Breast epithelium (tissue), 4 donors: ENCODE data around the gene SYNGR1. TPM values are rescaled to one million over a fixed set of nuclear protein-coding genes. Genes with fewer than 3 reads are reported as not detected.

Source experiments
- DNase-seq, 2 donors: peaks; one replicate each; pipeline ENCODE4 v3.0.0-alpha.2; 2019; ENCODE audit warnings: low spot score in 2 of 2
- H3K27ac ChIP-seq, 2 donors: fragments of 200-600 bp; sonication (generic) in 1 of 2; one replicate each; pipeline ENCODE4 v1.5.1; 2016 to 2019; ENCODE audit warnings: mild to moderate bottlenecking in 1 of 2
- H3K27me3 ChIP-seq, 2 donors: fragments of 200-600 bp; sonication (generic) in 1 of 2; one replicate each; pipeline versions ENCODE4 v1.5.1 to v1.6.0; 2017 to 2019; ENCODE audit warnings: control low read depth in 1 of 2, mild to moderate bottlenecking in 1 of 2
- H3K36me3 ChIP-seq: fragments of 200-600 bp; one replicate; pipeline ENCODE4 v1.5.1; 2019
- H3K4me1 ChIP-seq, 2 donors: fragments of 200-600 bp; sonication (generic); one replicate each; pipeline ENCODE4 v1.5.1; 2016 to 2019; ENCODE audit warnings: control low read depth in 1 of 2
- H3K4me3 ChIP-seq, 3 donors: fragments of 200-600 bp; sonication (generic); 1 replicate in 2 of 3; 2 replicates in 1 of 3; pipeline ENCODE4 v1.5.1; 2016 to 2019; ENCODE audit warnings: mild to moderate bottlenecking in 3 of 3, moderate library complexity in 2 of 3
- H3K9me3 ChIP-seq, 2 donors: fragments of 200-600 bp; sonication (generic) in 1 of 2; one replicate each; pipeline ENCODE4 v1.5.1; 2016 to 2019; ENCODE audit warnings: control low read depth in 1 of 2
- CTCF ChIP-seq, 3 donors: fragments of 450-650 bp; IDR thresholded peaks; one replicate each; pipeline ENCODE4 v1.5.1; 2016 to 2017; ENCODE audit warnings: antibody characterized with exemption in 3 of 3, mild to moderate bottlenecking in 3 of 3, moderate library complexity in 3 of 3
- POLR2A ChIP-seq: fragments of 450-650 bp; IDR thresholded peaks from one replicate; pipeline ENCODE4 v1.6.1; 2016; ENCODE audit warnings: antibody characterized with exemption, mild to moderate bottlenecking, moderate library complexity
- POLR2AphosphoS5 ChIP-seq, 3 donors: sonication (generic); formaldehyde crosslinking; IDR thresholded peaks; one replicate each; pipeline ENCODE4 v1.6.1; 2017; ENCODE audit warnings: antibody characterized with exemption in 3 of 3
- intact Hi-C: fragments of 100-400 bp; cut with DNase I; formaldehyde crosslinking; loops from one replicate; pipeline ENCODE4 v1.15.1; 2023; ENCODE audit warnings: low total_unique reads
- total RNA-seq, 3 donors: library from RNA; depleted of rRNA; stranded (reverse); fragments of >200 nt; gene quantifications; one replicate each; pipeline ENCODE4 v1.1.0, GENCODE V29; 2016

SYNGR1 gene
- total RNA-seq, 3 donors from 2014 or later: 6.9 to 22.3 (median 20.5) TPM

- H3K27ac ChIP-seq: peak overlapping the region in 1 of 2 donors; percentile 12
- no peak for TF ChIP-seq POLR2A
- TF ChIP-seq CTCF (IDR thresholded peaks at IDR 0.05): no peak
- TF ChIP-seq POLR2AphosphoS5 (IDR thresholded peaks at IDR 0.05): no peak
- intact Hi-C loops: no loop called here
- H3K27me3 ChIP-seq: no peaks in the 10 kb centered on the region
- H3K36me3 ChIP-seq: no peaks in the 10 kb centered on the region
- no peak for DNase-seq
- no peaks in the 10 kb centered on the region for H3K9me3 ChIP-seq
- H3K4me1 ChIP-seq: no peaks in the 10 kb centered on the region
- H3K4me3 ChIP-seq: no peak overlapping the region
Measured at GRCh38 chr22:39429186-39429585, 79.4 kb downstream of the SYNGR1 start.

- Histone ChIP-seq H3K36me3 (no peaks in the 10 kb centered on the region), H3K4me1 (no peaks in the 10 kb centered on the region), H3K27me3 (no peaks in the 10 kb centered on the region), H3K4me3 (no peak overlapping the region), H3K27ac (peak overlapping the region; percentile 38 to 92), H3K9me3 (no peaks in the 10 kb centered on the region)
- no peak for TF ChIP-seq POLR2A
- TF ChIP-seq CTCF (IDR thresholded peaks at IDR 0.05): no peak
- no peak for TF ChIP-seq POLR2AphosphoS5 (IDR thresholded peaks at IDR 0.05)
- DNase-seq: no peak
- intact Hi-C loops: loop anchor here (10.0 kb wide), 1 partner anchor 85 kb away; no protein-coding TSS in a partner anchor
Measured at GRCh38 chr22:39429916-39430575, 80.3 kb downstream of the SYNGR1 start.

GRCh38 chr22:39430576-39431150 is 80.9 kb downstream of the SYNGR1 start:
- Histone ChIP-seq H3K36me3 (no peaks in the 10 kb centered on the region), H3K4me1 (no peaks in the 10 kb centered on the region), H3K27ac (peak overlapping the region; percentile 38 to 92), H3K27me3 (no peaks in the 10 kb centered on the region), H3K9me3 (no peaks in the 10 kb centered on the region), H3K4me3 (no peak overlapping the region)
- intact Hi-C loops: loop anchor here (10.0 kb wide), 1 partner anchor 84 kb away; no protein-coding TSS in a partner anchor
- DNase-seq: no peak
- no peak for TF ChIP-seq CTCF (IDR thresholded peaks at IDR 0.05)
- TF ChIP-seq POLR2AphosphoS5 (IDR thresholded peaks at IDR 0.05): no peak
- TF ChIP-seq POLR2A: no peak

GRCh38 chr22:39431216-39431801 is 81.5 kb downstream of the SYNGR1 start:
- no peak for DNase-seq
- H3K27ac ChIP-seq: peak overlapping the region; percentile 38 to 92
- H3K27me3 ChIP-seq: no peaks in the 10 kb centered on the region
- no peaks in the 10 kb centered on the region for H3K4me1 ChIP-seq
- H3K36me3 ChIP-seq: no peaks in the 10 kb centered on the region
- H3K4me3 ChIP-seq: no peak overlapping the region
- no peaks in the 10 kb centered on the region for H3K9me3 ChIP-seq
- TF ChIP-seq POLR2AphosphoS5 (IDR thresholded peaks at IDR 0.05): no peak
- intact Hi-C loops: loop anchor here (10.0 kb wide), 1 partner anchor 83 kb away; no protein-coding TSS in a partner anchor

- intact Hi-C loops: loop anchor here (10.0 kb wide), 1 partner anchor 83 kb away; no protein-coding TSS in a partner anchor
- H3K27ac ChIP-seq: peak overlapping the region; percentile 38 to 92
- no peaks in the 10 kb centered on the region for H3K27me3 ChIP-seq
- no peak for DNase-seq
- no peaks in the 10 kb centered on the region for H3K4me1 ChIP-seq
- no peaks in the 10 kb centered on the region for H3K9me3 ChIP-seq
- no peak for TF ChIP-seq POLR2A
- TF ChIP-seq POLR2AphosphoS5 (IDR thresholded peaks at IDR 0.05): no peak
- no peak for TF ChIP-seq CTCF (IDR thresholded peaks at IDR 0.05)
- no peak overlapping the region for H3K4me3 ChIP-seq
- no peaks in the 10 kb centered on the region for H3K36me3 ChIP-seq
Measured at GRCh38 chr22:39431821-39432251, 82.0 kb downstream of the SYNGR1 start.
